ENCODE measurements around the gene TMIE.

Gene TMIE

GRCh38 chr3:46713050-46713897 lies 12.1 kb downstream of the TMIE start:
- no peak overlapping the region for H3K4me3 ChIP-seq (ENCODE audit: low read depth, low read length)
- no peak for TF ChIP-seq CTCF (IDR thresholded peaks at IDR 0.05; ENCODE audit: borderline replicate concordance, insufficient read depth, low read depth, low read length)

- no peak overlapping the region for H3K4me3 ChIP-seq (ENCODE audit: low read depth, low read length)
- no peak for TF ChIP-seq CTCF (IDR thresholded peaks at IDR 0.05; ENCODE audit: borderline replicate concordance, insufficient read depth, low read depth, low read length)
Observed at GRCh38 chr3:46713898-46714552, 12.8 kb downstream of the TMIE start.

GRCh38 chr3:46714728-46715506 lies 13.7 kb downstream of the TMIE start:
- no peak overlapping the region for H3K4me3 ChIP-seq (ENCODE audit: low read depth, low read length)
- TF ChIP-seq CTCF (IDR thresholded peaks at IDR 0.05; ENCODE audit: borderline replicate concordance, insufficient read depth, low read depth, low read length), result no peak

- no peak overlapping the region for H3K4me3 ChIP-seq (ENCODE audit: low read depth, low read length)
- TF ChIP-seq CTCF (IDR thresholded peaks at IDR 0.05; ENCODE audit: borderline replicate concordance, insufficient read depth, low read depth, low read length), result no peak
Observed at GRCh38 chr3:46715507-46716175, 14.4 kb downstream of the TMIE start.

GRCh38 chr3:46716461-46717441 lies 15.6 kb downstream of the TMIE start:
- no peak overlapping the region for H3K4me3 ChIP-seq (ENCODE audit: low read depth, low read length)
- no peak for TF ChIP-seq CTCF (IDR thresholded peaks at IDR 0.05; ENCODE audit: borderline replicate concordance, insufficient read depth, low read depth, low read length)
